SHP77 treated with DMSO at 0.1 percent for 48 hours (cell line): ENCODE measurements around the gene KIAA1671.

Source experiments
- DNase-seq: peaks from one replicate; lab custom pipeline; 2025; lab: John Stamatoyannopoulos, UW

KIAA1671 gene

GRCh38 chr22:25068707-25069106 lies 116.2 kb downstream of the KIAA1671 start:
- no peak for DNase-seq

- no peak for DNase-seq
Measured at GRCh38 chr22:25069426-25069757, 116.9 kb downstream of the KIAA1671 start.

GRCh38 chr22:25069758-25070481 lies 117.4 kb downstream of the KIAA1671 start:
- DNase-seq, result no peak

GRCh38 chr22:25070956-25071355 lies 118.4 kb downstream of the KIAA1671 start:
- DNase-seq, result no peak

- no peak for DNase-seq
Measured at GRCh38 chr22:25071720-25072119, 119.2 kb downstream of the KIAA1671 start.

GRCh38 chr22:25072406-25072805 lies 119.9 kb downstream of the KIAA1671 start:
- no peak for DNase-seq

- DNase-seq, result no peak
Measured at GRCh38 chr22:25076336-25076735, 123.8 kb downstream of the KIAA1671 start.

- DNase-seq, result no peak
Measured at GRCh38 chr22:25077056-25077455, 124.5 kb downstream of the KIAA1671 start.

- no peak for DNase-seq
Measured at GRCh38 chr22:25077964-25078363, 125.4 kb downstream of the KIAA1671 start.

GRCh38 chr22:25078591-25078990 lies 126.1 kb downstream of the KIAA1671 start:
- DNase-seq, result no peak

GRCh38 chr22:25080855-25081254 lies 128.3 kb downstream of the KIAA1671 start:
- DNase-seq, result no peak

GRCh38 chr22:25081409-25081824 lies 128.9 kb downstream of the KIAA1671 start:
- DNase-seq, result no peak

- DNase-seq, result no peak
Measured at GRCh38 chr22:25082096-25082495, 129.6 kb downstream of the KIAA1671 start.

- no peak for DNase-seq
Measured at GRCh38 chr22:25083056-25083806, 130.7 kb downstream of the KIAA1671 start.

GRCh38 chr22:25083807-25084200 lies 131.3 kb downstream of the KIAA1671 start:
- DNase-seq, result no peak

- DNase-seq, result no peak
Measured at GRCh38 chr22:25084405-25085107, 132.0 kb downstream of the KIAA1671 start.

- no peak for DNase-seq
Measured at GRCh38 chr22:25085156-25085555, 132.6 kb downstream of the KIAA1671 start.

- DNase-seq, result no peak
Measured at GRCh38 chr22:25085930-25086901, 133.7 kb downstream of the KIAA1671 start.

- no peak for DNase-seq
Measured at GRCh38 chr22:25086902-25087282, 134.4 kb downstream of the KIAA1671 start.

- no peak for DNase-seq
Measured at GRCh38 chr22:25090225-25090890, 137.8 kb downstream of the KIAA1671 start.

GRCh38 chr22:25091458-25091857 lies 138.9 kb downstream of the KIAA1671 start:
- DNase-seq, result no peak
